ENCODE results near the gene TARBP1.

Gene TARBP1

DNA sequence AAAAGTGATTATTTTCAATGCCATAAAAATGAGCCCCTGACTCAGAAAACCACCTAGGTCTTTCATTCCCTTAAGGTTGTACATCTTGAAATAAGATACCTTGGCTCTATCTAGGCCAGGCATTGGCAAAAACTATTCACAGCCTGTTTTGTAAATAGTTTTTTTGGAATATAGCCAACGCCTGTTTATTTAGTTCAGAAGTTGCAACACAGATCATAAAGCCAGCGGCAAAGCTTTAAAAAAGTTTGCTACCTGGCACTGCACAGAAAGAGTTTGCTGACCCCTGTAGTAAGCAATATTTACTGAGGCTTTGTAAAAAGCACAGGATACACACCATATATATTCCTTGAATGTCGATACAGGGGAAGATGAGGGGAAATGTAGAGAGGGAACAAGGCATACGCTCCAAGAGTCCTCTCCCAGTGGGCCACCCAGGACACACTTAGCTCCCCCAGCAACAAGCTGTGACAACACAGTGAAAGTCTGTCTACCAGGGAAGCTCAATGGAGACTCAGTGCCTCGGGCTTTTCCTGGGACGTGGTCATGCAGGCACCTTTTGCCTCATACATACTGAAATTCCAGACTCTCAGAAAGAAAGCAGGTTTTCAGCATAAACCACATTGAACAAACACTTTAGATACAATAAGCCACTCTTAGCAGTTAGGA, 20.5 kb downstream of the TARBP1 start:
- TF ChIP-seq GATA1 (IDR thresholded peaks at IDR 0.05; ENCODE audit: low read depth, low read length) (no peak), POLR2A (IDR thresholded peaks at IDR 0.05; ENCODE audit: low read length) (no peak)
- DNase-seq = no peak

DNA sequence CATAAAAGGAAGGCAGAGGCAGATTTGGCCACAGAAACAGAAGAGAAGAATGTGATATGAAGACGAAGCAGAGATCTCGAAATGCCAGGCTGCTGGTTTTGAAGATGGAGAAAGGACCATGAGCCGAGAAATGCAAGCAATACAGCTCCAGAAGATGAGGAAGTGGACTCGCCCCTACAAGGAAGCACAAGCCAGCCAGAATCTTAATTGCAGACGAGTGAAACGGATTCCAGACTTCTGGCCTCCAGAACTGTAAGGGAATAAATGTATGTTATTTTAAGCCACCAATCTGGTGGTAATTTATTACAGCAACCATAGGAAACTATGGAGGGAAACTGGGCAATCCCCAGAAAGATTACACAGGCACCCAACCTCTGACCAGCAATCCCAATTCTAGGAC, 24.1 kb downstream of the TARBP1 start:
- DNase-seq = no peak
- TF ChIP-seq GATA1 (IDR thresholded peaks at IDR 0.05; ENCODE audit: low read depth, low read length) (no peak), POLR2A (IDR thresholded peaks at IDR 0.05; ENCODE audit: low read length) (no peak)

DNA sequence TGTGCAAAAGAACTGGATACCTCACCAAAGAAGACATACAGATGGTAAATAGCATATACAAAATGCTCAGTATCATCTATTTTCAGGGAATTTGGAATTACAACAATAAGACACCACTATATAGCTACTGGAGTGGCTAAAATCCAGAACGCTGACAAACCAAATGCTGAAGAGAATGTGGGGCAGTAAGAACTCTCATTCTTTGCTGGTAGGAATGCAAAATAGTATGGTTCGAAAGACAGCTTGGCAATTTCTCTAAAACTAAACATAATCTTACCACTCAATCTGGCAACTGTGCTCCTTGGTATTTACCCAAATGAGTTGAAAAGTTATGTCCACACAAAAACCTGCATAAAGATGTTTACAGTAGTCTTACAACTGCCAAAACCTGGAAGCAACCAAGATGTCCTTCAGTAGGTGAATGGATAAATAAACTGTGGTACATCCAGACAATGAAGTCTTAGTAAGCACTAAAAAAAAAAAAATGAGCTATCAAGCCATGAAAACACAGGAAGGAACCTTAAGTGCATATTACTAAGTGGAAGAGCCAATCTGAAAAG, 26.5 kb downstream of the TARBP1 start:
- no peak for DNase-seq

DNA sequence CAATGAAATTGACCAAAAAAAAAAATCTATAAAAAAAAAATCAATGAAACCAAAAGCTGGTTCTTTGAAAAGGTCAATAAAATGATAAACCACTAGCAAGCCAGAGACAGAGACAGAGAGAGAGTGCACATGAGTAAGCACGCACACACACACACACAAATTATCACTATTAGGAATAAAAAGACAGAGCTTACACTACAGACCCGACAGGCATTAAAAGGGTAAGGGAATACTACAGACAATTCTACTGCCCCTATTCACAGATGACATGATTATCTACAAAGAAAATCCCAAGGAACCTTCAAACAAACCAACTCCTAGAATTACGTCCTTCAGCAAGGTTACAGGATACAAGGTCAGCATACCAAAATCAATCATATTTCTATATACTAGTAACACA, 38.6 kb downstream of the TARBP1 start:
- peak in 1 of 2 experiments; percentile 10 for DNase-seq
- TF ChIP-seq GATA1 (IDR thresholded peaks at IDR 0.05; ENCODE audit: low read depth, low read length) = no peak
- no peak for TF ChIP-seq POLR2A (IDR thresholded peaks at IDR 0.05; ENCODE audit: low read length)

More for the DNA sequence above, 26.5 kb downstream of the TARBP1 start:
- TF ChIP-seq POLR2A (IDR thresholded peaks at IDR 0.05; ENCODE audit: low read length) (no peak), GATA1 (IDR thresholded peaks at IDR 0.05; ENCODE audit: low read depth, low read length) (no peak)

DNA sequence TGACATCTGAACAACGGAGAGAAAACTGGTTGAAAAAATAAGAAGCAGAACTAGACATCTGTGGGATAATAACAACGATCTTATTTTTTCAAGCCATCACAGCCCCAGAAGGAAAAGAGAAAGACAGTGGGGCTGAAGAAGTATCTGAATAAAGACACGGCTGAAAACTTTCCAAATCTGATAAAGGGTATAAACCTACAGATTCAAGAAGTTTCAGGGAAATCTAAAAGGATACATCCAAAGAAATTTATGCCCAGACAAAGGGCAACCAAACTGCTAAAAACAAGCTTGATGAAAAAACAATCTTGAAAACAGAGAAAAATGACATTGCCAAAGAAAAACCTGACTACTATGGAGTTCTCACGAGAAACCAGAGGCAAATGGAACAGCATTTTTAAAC, 40.4 kb downstream of the TARBP1 start:
- DNase-seq = no peak

DNA sequence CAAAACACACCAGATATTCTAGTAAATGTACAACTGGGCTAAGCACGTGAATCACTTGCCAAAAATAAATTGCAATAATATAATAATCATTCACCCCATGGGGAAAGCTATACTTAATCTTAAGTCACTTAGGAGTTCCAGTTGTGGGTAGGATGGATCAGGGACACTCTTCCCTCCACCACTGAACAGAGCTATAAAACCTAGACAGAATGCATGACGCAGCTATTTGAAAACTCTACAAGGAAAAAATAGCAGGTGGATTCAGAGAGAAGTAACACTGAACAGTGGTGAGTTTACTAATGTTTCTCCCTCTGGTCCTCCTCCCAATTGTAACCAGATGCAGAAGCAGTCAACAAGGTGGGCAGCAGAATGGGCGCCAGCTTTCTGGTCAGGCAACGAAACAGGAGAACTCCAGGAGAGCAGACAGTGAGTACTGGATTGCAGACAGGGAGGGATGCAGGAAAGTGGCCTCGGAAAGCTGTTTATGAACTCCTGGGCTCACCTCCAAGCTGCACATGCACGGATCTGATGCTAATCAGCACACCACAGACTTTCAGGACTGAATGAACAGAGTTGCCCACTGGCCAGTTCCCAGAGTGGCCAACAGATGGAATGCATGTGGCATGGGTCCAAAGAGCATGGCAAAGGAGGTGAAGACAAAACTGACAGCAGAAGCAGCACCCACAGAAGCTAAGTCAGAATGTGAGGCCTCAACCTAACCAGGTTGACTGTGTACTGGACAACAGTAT, 41.4 kb downstream of the TARBP1 start:
- DNase-seq = peak; percentile 8 to 9
- no peak for TF ChIP-seq GATA1 (IDR thresholded peaks at IDR 0.05; ENCODE audit: low read depth, low read length)
- TF ChIP-seq POLR2A (IDR thresholded peaks at IDR 0.05; ENCODE audit: low read length) = no peak

More for the DNA sequence above, 40.4 kb downstream of the TARBP1 start:
- TF ChIP-seq POLR2A (IDR thresholded peaks at IDR 0.05; ENCODE audit: low read length) (no peak), GATA1 (IDR thresholded peaks at IDR 0.05; ENCODE audit: low read depth, low read length) (no peak)

DNA sequence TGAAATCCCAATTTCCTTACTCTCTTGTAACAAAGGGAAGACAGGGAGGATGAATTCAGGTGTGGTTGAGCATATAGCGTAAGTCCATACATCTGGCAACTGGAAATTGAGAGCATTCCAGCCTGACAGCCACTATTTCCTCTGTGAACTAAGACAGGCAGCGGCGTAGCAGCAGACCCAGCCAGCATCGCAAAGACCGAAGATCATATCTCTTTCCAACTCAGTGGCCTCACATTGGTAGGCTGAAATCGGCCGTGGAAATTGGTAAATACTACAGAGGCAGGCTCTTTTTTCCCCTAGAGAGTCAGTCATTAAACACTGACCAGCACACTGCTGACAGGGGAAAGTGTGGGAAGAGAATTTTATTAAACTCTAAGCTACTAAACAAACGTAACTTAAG, 43.4 kb downstream of the TARBP1 start:
- TF ChIP-seq POLR2A (IDR thresholded peaks at IDR 0.05; ENCODE audit: low read length) (no peak), GATA1 (IDR thresholded peaks at IDR 0.05; ENCODE audit: low read depth, low read length) (no peak)
- no peak for DNase-seq

DNA sequence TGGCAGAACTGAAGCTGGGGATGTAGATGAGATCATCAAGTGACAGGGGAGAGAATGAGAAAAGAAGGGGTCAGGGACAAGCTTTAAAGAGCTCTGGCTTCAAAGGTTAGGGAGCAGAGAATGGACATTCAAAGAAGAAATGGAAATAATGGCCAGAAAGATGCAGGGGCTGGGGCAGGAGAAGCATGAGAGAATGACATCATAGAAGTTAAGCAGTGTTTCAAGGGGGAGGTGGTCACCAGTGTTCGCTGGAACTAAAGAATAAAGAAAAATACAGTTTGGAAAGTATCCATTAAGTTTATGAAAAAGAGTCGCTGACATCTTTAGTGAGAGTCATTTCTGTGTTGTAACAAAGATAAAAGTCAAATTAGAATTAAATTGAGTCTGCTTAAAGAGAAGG, 44.3 kb downstream of the TARBP1 start:
- no peak for DNase-seq
- TF ChIP-seq POLR2A (IDR thresholded peaks at IDR 0.05; ENCODE audit: low read length) (no peak), GATA1 (IDR thresholded peaks at IDR 0.05; ENCODE audit: low read depth, low read length) (no peak)

DNA sequence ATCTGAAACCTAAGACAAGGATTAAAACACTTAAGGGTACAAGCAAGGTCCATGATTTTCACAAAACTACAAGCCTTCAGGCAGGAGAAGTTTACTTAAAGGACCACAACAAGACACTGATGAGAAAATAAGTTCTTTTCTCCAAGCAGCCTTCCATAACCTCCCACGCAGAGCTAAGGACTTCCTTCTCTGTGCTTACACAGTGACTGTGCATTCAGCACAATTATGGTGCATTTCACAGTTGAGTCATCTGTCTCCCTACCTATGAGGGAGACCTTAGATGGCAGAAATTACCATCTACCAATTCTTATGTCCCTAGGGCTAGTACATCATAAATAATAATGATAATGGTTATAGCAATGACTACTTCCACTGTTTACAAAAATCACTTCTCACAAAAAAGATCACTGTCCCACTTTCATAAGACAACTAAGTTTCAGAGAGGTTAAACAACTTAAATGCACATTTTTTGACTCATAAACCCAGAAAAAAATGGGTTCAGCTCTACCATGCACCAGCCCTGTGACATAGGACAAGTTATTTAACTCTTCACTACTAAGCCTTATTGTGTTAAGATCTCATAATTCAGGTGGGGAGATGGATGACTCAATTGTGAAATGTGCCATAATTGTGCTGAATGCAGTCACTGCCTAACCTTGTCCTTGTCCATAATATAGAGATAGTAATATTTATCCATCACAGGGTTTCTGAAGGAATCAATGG, 45.3 kb downstream of the TARBP1 start:
- TF ChIP-seq GATA1 (IDR thresholded peaks at IDR 0.05; ENCODE audit: low read depth, low read length) (no peak), POLR2A (IDR thresholded peaks at IDR 0.05; ENCODE audit: low read length) (no peak)
- DNase-seq = peak in 1 of 2 experiments; percentile 5

DNA sequence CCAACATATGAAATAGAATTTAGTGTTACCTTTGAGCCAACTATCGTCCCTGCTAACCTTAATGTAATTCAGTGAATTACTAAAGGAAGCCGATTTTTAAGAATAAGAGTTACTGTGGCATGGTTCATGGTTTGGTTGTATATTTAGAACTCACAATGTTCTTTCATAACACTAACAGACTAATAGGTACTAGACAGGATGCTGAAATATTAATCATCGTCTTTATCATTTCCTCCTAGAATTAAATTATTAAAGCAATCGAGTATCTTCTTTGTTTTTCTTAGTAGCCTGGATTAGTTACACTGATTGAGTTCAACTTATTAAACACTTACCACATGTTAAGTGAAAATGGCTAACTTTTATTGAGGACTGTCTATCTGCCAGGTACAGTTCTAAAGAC, 47.7 kb downstream of the TARBP1 start:
- no peak for DNase-seq
- TF ChIP-seq POLR2A (IDR thresholded peaks at IDR 0.05; ENCODE audit: low read length) (no peak), GATA1 (IDR thresholded peaks at IDR 0.05; ENCODE audit: low read depth, low read length) (no peak)

DNA sequence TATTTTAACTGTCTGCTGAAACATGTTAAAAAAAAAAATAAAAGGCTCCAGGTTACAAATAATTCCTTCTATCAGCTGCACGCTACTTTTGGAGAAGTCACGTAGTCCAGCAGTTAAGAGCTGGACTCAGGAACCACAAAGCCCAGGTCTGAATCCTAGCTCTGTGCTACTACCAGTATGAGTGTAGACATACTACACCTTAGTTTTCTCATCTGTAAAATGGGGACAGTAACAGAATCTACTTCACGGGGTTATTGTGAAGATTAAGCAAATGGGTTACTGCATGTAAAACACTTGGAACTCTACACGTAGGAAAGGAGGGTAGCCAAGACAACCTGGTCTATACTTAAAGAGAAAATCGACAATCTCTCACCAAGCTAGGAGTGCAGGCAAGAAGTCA, 48.3 kb downstream of the TARBP1 start:
- no peak for DNase-seq
- no peak for TF ChIP-seq GATA1 (IDR thresholded peaks at IDR 0.05; ENCODE audit: low read depth, low read length)
- TF ChIP-seq POLR2A (IDR thresholded peaks at IDR 0.05; ENCODE audit: low read length) = no peak

DNA sequence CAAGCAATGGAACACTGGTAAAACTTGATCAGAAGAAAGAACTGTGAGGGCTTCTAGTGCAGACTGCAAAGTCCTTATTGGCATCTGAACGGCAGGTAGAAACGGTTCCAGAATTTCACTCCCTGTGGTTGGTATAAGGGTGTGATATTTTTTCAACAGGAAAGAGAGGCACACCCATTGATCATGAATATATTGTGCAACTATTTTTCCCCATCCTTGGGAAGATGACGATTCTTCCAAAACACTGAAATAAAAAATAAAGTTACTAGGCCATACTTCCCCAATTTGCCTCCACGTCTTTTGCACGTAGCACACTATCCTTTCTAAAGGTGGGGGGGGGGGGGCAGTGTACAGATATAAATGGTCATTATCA, 49.6 kb downstream of the TARBP1 start:
- TF ChIP-seq GATA1 (IDR thresholded peaks at IDR 0.05; ENCODE audit: low read depth, low read length) (no peak), POLR2A (IDR thresholded peaks at IDR 0.05; ENCODE audit: low read length) (no peak)
- no peak for DNase-seq

DNA sequence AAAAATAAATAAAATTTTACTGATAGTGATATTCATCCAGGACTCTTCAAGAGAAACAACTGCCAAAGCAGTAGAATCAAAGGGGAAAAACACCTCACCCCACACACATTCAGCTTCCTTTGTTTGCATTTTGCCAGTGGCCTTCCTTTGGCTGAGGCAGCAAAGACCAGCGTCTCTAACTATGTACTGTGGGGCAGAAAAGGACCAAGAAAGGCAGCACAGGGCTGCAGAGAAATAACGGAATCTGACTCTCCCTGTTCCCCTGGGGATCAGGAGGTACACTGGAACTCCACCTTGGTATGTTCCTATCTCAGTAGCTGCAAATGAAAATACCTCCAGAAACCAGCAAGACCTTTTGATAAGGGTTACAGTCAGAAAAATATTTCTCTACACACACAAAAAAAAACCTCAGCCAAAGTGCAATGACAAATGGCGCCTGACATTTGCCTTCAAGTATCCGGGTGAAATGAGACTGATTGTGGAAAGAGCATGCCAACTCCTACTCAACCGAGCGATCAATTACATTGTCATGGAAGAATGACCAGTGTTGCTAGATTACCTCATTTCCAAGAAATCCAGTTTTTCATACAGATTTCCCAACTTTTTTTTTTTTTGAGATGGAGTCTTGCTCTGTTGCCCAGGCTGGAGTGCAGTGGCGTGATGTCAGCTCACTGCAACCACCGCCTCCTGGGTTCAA, 50.9 kb downstream of the TARBP1 start:
- TF ChIP-seq GATA1 (IDR thresholded peaks at IDR 0.05; ENCODE audit: low read depth, low read length) (no peak), POLR2A (IDR thresholded peaks at IDR 0.05; ENCODE audit: low read length) (no peak)
- DNase-seq = no peak
